KG1 (cell line): Measurements from ENCODE around the gene TXLNB.

Source experiments
- DNase-seq: peaks from one replicate; lab custom pipeline; 2025; lab: John Stamatoyannopoulos, UW

The TXLNB gene

DNA sequence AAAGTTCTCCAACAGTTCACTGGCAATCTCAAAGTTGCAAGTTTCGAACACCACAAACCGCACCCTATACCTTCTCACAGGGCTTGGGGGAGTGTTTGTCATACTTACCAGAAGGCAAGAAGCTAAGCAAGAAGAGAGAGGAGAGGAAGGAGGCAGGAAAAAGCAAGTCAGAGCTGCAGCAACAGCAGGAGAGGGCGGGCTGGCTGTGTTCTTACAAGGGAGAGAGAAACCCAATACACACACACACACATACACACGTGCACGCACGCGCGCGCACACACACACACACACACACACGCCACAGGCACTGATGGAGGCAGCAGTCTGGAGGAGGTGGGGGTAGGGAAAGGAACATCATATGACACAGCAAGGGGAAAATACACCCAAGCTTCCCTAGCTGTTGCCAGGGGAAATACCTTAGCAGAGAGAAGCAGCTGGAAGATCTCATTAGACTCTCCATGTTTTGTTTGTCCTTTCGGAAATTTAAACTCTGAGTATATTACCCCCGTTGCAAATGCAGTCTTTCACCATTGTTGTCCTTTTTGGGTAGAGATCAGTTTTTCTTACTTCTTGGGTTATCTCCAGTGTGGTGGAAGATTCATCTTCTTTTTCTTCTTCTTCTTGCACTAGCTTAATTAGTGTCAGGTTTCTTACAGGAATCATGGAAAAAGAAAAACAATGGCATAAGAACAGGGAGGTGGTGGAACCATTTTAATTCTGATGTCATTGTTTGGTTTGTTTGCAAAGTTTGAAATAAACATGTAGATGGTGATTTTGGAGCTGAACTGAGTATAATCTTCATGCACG, at the start of gene TXLNB:
TSS of gene TXLNB (minus strand) at position 186 of the 807 bp plus-strand sequence. CDS start 3,099 bp downstream, outside the sequence.
- DNase-seq, result peak; percentile 40

DNA sequence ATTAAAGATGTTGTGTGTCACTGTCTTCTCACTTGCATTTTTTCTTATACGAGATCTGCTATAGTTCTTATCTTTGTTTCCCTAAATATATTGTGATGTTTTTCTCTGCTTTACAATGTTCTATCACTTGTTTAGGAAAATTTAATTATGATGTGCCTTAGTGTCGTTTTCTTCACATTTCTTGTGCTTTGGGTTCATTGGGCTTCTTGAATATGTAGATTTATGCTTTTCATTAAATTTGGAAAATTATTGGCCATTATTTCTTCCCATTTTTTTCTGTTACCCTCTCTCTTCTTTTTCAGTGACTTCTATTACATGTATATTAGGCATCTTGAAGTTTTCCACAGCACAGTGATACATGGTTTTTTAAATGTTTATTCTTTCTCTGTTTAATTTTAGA, 49.3 kb upstream of the TXLNB start:
- DNase-seq, result no peak

DNA sequence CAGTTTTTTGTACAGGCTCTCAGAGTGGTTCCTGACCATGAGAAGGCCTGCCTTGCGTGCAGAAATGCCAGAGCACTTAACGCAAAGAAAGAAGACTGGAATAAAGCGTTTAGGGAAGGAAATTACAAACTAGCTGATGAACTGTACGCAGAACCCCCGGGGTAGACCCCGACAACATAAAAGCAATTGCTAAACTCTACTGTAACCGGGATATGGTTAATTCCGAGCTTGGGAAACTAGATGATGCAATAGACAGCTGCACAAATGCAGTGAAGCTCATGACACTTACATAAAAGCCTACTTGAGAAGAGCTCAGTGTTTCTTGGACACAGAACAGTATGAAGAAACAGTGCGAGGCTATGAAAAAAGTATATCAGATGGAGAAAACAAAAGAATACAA, 47.0 kb upstream of the TXLNB start:
- no peak for DNase-seq

DNA sequence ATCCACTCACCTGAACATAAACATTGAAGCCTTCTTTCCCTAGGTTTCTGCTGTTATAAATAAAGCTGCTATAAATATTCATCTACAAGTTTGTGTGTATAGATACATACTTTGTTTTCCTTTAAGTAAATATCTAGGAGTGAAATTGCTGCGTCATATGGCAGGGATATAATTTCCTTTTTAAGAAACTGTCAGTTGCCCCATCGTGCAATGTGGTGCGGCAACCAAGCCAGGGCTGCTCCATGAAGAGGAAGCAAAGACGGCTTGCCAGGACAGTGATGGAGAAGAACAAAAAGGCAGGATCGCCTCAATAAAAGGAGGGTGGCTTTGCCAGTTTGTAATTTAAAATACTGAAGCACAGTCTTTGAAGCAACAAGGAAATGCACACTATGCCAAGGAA, 46.0 kb upstream of the TXLNB start:
- no peak for DNase-seq

DNA sequence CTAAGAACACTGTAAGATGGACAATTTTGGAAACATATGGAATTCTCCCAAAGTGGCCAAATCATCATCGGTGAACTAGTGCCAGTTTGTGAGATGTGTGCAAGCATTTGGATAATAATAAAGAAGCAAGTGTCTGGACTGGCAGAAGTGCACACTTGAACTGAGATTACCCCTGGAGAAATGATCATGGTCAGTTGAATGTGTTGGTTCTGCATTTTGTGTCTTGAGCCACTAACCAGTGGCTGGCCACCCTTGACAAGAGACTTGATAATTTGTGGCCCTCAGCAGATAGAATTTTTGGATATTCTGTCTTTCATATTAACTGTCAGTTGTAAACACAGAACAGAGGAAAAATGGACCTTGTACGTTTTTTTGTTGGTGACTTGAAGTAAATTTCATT, 45.2 kb upstream of the TXLNB start:
- no peak for DNase-seq

DNA sequence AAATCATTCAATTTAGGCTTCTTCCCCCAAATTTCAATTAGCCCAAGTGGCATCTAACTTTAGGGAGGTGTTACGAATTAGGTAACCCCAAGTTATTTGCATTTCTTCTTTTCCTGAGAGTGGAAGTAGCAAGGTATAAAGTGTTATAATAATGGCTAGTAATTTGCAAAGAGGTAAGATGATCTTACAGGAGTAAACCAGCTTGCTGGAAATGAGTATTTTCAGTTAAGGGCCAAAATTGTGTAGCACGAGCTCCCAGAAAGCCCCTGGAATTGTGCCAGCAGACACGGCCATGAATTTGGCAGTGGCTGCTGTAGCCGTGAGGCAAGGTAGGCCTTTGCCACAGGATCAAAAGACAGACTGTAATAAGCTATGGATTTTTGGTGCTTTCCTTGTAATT, 44.7 kb upstream of the TXLNB start:
- DNase-seq, result no peak

DNA sequence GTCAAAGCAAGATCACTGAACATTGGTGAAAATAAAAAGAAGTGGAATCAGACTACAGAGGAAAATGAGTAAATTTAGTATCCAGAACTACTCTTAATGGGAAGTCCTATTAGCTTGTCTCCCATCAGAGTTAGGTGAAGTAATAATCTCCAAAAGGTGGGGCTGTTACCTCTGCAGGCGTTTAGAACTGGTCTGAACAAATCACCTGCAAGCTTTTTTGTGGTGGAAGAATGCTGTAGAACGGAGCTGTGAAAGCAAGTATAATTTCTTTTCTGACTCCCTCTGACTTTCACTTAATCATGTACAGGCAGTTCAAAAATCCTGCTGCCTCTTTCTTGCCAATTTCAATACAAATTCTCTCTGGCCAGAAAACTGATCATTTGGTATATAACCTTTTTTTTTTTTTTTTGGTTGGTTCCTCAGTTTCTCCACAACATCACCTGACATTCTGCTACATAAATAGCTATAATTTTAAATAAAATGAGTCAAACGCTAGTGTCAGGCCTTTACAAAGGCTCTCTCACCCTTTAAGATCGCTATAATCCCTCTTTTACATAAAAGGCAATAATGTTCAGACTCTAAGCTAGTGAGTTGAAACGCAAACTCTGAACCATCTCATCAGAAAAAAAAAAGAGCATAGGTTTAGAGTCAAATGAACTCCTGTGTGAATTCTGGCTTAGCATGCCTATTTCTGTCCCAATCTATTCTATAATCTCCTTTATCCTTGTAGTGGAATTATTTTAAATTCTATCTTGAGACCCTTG, 43.8 kb upstream of the TXLNB start:
- DNase-seq, result no peak

DNA sequence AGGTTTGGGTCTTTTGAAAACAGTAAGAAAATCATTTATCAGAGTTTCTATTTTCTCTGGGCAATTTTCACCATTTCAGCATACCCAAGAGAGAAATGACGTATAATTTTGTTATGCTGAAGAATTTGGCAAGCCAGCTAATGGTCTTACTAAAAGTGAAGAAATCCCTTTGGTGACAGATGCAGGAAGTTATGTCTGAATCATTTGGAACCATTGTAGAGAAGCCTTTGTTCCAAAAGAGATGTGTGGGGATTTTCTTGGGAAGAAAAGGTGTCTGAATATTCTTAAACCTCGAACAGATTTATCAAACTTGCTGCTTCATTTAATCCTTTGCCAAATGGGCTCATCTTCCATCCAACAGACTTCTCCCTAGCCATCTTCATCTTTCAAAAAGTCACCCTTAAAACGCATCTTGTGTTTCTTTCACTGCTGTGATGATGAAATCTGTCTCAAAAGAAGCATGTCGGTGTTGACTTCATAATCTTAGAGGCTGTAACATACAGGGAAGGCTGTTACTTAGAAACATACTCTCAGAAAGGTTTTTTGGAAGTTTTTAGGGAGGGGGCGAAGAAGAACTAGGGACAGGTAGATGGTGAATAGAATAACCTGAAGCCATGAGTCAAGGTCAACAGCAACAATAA, 43.1 kb upstream of the TXLNB start:
- no peak for DNase-seq

DNA sequence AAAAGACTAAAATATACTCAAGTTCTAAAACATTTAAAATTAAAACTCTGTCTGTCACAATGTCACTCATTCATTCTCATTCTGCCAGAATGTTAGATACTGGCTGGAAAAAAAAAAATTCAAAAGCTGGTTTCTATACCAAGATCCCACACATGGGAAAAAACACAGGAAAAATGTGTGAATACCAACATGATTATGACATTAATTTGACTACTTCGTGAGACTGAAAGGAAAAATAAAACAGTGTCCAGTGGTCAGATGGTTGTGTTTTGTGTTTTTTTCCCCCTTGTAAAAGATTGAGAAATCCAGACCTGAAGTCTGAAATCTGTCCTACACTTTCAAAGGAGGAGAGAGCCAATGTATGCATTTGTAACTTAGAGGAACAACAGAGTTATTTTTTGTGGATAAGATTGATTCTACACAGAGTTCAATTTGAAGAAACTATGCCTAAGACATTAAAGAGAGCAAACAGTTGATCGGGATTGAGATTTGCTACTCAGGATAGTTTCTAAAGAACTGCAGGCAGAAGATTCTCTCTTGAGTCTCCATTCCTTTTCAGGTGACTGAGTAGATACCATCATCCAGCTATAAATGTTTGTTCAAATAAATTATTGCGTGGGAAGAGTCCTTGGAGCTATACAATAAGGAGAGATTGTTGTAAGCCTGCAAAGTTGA, 39.2 kb upstream of the TXLNB start:
- no peak for DNase-seq

DNA sequence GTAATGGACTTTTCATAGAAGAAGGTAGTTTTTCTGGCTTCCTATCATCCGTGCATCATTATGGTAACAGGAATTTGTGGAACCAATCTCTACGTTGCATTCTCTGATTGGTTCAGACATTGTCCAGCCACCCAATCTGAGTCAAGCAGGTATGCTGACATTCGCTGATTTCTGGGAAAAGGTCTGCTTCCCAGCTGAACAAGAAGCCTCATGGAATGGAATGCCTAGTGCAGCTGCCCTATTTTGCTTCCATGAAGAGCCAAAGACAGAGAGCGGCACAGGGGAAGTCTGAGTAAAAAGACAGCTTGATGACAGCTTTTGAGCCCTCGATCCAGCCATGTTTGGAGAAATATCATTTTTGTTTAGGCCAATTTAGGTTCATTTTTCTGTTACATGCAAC, 38.5 kb upstream of the TXLNB start:
- DNase-seq, result no peak

DNA sequence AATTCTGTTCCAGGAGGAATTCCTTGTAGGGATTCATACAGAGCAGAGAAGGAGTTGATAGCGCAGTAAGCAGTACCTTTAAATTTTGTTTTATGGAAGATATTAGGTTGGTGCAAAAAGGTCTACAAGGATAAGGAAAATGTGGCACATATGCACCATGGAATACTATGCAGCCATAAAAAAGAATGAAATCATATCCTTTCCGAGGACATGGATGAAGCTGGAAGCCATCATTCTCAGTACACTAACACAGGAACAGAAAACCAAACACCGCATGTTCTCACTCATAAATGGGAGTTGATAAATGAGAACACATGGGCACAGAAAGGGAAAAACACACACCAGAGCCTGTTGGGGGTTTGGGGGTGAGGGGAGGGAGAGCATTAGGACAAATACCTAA, 37.4 kb upstream of the TXLNB start:
- no peak for DNase-seq

DNA sequence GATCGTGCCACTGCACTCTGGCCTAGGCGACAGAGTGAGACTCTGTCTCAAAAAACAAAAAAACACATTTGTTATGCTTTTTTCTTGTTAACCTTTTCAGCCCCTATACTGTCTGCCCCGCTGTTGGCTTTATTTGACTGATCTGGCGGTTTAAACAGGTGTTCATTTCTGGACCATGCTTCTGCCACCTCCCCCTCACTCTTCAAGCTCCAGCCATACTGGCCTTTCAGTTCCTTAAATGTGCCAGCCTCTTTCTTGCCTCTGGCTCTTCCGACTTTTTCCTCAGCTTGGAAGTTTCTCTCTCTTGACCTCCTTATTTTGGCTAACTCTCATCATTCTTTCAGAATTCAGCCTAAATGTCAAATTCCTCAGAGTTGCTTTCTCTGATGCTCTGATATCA, 35.2 kb upstream of the TXLNB start:
- DNase-seq, result no peak

DNA sequence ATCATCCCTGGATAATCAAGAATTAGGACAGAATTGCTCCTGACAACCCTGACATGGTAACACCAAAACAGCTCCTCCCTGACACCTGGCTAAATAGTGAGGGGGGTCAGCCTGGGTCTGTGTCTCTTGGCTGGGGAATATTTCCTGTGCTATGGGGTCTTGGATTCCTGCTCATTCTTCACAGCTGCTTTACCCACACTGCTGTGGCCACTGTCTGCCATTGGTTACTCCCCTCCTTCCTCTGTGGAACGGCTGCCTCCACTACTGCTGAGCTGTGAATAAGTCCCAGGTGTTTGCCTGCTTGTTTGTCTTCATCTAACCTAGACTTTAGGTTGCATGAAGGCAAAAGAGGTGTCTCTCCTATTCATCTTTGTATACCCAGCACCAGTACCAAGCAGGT, 33.9 kb upstream of the TXLNB start:
- DNase-seq, result no peak

DNA sequence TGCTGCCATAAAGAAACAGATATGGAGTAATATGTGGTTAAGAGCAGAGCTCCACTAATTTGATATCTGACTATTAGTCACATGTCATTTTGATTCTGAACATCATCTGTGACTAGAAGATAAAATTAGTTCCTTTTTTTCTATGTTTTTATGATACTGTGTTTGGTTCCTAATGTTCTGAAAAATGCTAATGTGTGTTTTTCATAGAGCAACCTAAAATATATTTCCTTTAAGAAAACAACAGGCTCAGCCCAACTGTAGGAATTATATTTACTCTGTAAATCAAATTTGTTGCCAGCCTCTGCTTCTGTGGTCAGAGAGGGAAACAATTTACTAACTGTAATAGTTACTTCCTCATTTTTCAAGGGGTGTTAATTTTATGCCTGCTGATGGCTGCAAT, 33.3 kb upstream of the TXLNB start:
- DNase-seq, result no peak

DNA sequence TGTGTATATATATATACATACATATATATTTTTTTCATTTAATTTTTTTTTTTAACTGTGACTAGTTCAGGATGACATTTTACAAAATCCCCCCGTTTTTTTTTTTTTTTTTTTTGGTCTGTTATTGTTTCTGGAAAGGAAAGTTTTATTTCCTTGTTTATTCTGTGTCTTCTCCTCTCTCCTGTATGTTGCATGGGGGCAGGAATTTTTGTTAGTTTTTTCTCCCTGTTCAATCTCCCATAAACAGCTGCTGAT, 32.4 kb upstream of the TXLNB start:
- DNase-seq, result no peak

DNA sequence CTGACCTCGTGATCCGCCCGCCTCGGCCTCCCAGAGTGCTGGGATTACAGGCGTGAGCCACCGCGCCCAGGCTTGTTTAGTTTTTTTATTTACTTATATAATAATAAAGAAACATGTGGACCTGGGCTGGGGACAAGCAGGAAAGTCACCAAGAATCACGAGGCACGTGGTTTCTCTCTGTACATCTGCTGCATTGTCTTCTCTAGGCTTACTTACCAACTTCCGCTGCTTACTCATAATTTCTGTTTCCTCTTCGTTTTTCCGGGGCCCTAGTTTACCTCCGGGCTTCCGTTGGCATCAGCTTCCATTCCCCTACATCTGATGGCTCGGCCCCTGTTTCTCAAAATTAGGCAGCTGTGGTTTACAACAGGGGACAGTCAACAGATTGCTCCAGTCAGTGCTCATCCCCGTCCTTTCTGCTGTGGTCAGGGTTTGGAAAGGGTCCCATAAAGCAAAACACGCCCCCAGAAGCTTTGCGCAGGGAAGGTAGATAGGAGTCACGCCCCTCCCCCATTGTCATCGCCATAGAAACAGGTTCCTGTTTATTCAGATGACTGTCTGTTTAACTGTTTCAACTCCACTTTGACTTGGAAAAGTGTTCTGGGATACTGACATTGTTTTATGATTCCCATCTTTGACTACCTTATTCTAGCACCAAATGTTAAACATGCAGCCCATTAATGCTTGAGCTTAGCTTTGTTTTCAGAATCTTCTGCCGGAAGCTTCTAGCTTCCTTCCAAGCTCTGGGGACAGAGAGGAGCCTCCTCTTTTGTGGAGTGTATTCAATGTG, 31.9 kb upstream of the TXLNB start:
- DNase-seq, result peak; percentile 99

DNA sequence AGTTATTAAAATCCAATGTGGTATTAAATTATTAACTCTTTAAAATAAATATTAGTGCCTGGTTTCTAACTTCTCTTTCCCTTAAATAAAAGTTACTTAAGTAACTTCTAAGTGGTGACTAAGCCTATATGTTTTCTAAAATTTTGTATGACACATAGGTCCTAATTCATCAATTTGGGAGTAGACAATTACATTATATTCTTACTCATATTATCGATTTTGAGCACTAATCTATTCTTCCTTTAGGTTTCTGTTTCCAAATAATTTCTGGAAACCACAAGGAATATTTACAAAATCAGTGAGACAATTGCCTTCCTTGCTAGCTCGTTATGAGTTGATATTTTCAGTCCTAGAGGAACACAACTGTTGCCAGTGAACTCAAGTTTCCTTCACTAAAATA, 28.3 kb upstream of the TXLNB start:
- no peak for DNase-seq

DNA sequence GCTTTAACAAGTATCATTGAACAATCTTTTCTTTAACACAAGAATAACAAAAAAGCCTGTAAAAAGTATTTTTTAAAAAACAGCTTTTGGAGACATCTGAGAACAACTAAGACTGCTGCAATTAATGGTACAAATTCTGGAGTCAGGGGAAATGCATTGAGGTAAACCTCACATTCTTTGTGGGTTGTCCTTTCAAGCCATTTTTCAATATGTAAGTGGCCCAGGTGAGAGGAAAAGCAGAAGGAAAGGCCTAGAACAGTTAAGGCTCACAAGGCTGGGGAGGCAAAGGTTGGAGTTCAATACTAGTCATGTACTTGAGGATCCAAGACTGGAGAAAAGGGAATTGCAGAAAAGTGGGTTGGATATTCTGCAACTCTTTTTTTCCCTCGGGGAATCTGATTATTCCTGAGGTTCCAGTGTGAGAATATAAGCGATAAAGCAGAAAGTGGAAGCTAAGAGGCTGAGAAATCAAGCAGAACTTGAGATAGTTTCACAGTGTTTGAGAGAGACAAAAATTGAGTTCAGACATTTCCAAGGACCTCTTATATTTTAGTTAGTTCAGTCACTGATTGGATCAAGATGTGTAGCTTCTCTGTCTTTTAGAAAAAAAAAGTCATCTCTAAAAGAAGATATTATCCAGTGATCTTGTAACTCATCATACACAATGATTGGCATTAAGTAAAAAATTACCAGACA, 25.0 kb upstream of the TXLNB start:
- DNase-seq, result no peak

DNA sequence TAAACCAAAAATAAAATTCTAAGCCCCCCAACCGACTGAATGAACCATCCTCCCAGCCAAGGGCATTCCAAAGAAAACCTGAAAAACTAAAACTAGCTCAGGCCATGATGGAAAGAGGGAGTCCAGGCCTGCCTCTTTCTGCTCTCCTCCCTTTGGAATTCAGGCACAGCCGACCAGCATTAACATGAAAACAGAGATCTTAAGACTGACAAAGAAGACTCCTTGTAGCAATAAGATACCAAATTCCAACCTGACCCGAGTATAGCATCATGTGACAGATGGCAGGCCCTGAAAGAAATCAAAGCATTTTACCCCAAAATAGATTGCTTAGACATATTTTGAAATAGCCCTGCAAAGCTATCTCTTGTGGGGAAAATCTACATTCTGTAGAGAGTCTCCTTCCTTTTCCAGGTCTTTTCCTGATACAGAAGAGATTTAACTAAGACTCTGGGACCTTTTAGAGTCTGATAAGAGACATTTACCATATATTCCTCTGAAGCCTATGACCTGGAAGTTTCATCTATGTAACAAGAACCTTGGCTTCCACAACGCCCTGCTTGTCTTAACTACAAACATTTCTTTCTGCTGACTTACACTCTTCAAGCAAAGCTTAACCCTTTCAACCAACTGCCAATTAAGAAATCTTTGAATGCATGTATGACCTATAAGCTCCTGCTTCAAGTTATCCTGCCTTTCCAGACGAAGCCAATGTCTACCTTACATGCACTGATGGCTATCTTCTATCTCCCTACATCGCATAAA, 22.2 kb upstream of the TXLNB start:
- no peak for DNase-seq

DNA sequence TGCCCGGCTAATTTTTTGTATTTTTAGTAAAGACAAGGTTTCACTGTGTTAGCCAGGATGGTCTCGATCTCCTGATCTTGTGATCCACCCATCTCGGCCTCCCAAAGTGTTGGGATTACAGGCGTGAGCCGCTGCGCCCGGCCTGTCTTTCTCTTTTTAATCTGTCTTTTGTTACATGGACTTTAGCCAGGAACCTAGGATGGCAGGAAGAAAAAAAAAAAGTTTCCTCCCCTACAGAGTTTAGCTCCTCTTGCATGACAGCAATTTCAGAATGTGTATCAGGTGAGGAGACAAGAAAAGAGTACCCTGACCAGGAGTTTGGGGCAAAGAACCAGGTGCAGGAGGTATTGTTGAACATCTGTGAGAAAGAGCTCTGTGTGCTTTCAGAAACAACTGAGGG, 21.4 kb upstream of the TXLNB start:
- DNase-seq, result no peak

DNA sequence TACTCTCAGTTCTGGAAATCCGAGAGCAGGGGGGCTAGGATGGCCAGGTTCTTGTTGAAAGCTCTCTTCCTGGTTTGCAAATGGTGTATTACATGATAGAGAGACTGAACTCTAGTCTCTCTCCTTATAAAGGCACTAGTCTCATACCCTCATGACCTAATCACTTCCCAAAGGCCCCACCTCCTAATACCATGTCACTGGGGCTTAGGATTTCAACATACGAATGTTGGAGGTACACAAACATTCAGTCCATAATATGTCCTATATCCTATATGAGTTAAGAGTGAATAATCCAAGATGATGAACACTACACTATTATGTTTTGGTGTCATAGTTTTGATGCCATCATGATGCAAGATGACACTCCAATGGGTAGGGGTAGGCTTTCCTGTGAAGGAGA, 20.0 kb upstream of the TXLNB start:
- no peak for DNase-seq
